Measurements from ENCODE around the gene ZNF580.

ZNF580 gene

GRCh38 chr19:55637534-55637933, 3.3 kb upstream of the ZNF580 start:
- Histone ChIP-seq H3K9ac (ENCODE audit: low read length) (no peak overlapping the region), H3K27me3 (ENCODE audit: control insufficient read depth, insufficient read depth, low read length) (no peaks in the 10 kb centered on the region), H3K36me3 (ENCODE audit: control insufficient read depth, insufficient read depth, low read length) (no peaks in the 10 kb centered on the region), H3K9me3 (ENCODE audit: control insufficient read depth, low read length) (no peaks in the 10 kb centered on the region), H3K4me3 (ENCODE audit: low read length) (no peak overlapping the region), H3K4me1 (ENCODE audit: control insufficient read depth, insufficient read depth, low read length) (peaks cover 37% of the 10 kb centered on the region)

GRCh38 chr19:55638864-55639359, 1.9 kb upstream of the ZNF580 start:
- peaks cover 46% of the 10 kb centered on the region for H3K4me1 ChIP-seq (ENCODE audit: control insufficient read depth, insufficient read depth, low read length)
- H3K36me3 ChIP-seq (ENCODE audit: control insufficient read depth, insufficient read depth, low read length): no peaks in the 10 kb centered on the region
- no peak overlapping the region for H3K9ac ChIP-seq (ENCODE audit: low read length)
- H3K4me3 ChIP-seq (ENCODE audit: low read length): no peak overlapping the region
- H3K9me3 ChIP-seq (ENCODE audit: control insufficient read depth, low read length): no peaks in the 10 kb centered on the region
- no peaks in the 10 kb centered on the region for H3K27me3 ChIP-seq (ENCODE audit: control insufficient read depth, insufficient read depth, low read length)

- no peaks in the 10 kb centered on the region for H3K9me3 ChIP-seq (ENCODE audit: control insufficient read depth, low read length)
- peak overlapping the region; percentile 78 for H3K9ac ChIP-seq (ENCODE audit: low read length)
- H3K27me3 ChIP-seq (ENCODE audit: control insufficient read depth, insufficient read depth, low read length): no peaks in the 10 kb centered on the region
- peaks cover 55% of the 10 kb centered on the region for H3K4me1 ChIP-seq (ENCODE audit: control insufficient read depth, insufficient read depth, low read length)
- H3K36me3 ChIP-seq (ENCODE audit: control insufficient read depth, insufficient read depth, low read length): no peaks in the 10 kb centered on the region
- H3K4me3 ChIP-seq (ENCODE audit: low read length): peak overlapping the region; percentile 36
Observed at GRCh38 chr19:55640043-55640576, 692 bp upstream of the ZNF580 start.

GRCh38 chr19:55641426-55642152, 787 bp downstream of the ZNF580 start:
- Histone ChIP-seq H3K4me3 (ENCODE audit: low read length) (peak overlapping the region; percentile 36), H3K36me3 (ENCODE audit: control insufficient read depth, insufficient read depth, low read length) (no peaks in the 10 kb centered on the region), H3K27me3 (ENCODE audit: control insufficient read depth, insufficient read depth, low read length) (no peaks in the 10 kb centered on the region), H3K4me1 (ENCODE audit: control insufficient read depth, insufficient read depth, low read length) (peaks cover 41% of the 10 kb centered on the region), H3K9ac (ENCODE audit: low read length) (peak overlapping the region; percentile 78), H3K9me3 (ENCODE audit: control insufficient read depth, low read length) (no peaks in the 10 kb centered on the region)

GRCh38 chr19:55642153-55643002, 1.6 kb downstream of the ZNF580 start:
- no peaks in the 10 kb centered on the region for H3K9me3 ChIP-seq (ENCODE audit: control insufficient read depth, low read length)
- no peak overlapping the region for H3K4me3 ChIP-seq (ENCODE audit: low read length)
- no peaks in the 10 kb centered on the region for H3K27me3 ChIP-seq (ENCODE audit: control insufficient read depth, insufficient read depth, low read length)
- no peaks in the 10 kb centered on the region for H3K36me3 ChIP-seq (ENCODE audit: control insufficient read depth, insufficient read depth, low read length)
- H3K9ac ChIP-seq (ENCODE audit: low read length): peak overlapping the region; percentile 50
- H3K4me1 ChIP-seq (ENCODE audit: control insufficient read depth, insufficient read depth, low read length): peaks cover 44% of the 10 kb centered on the region

- Histone ChIP-seq H3K36me3 (ENCODE audit: control insufficient read depth, insufficient read depth, low read length) (no peaks in the 10 kb centered on the region), H3K4me1 (ENCODE audit: control insufficient read depth, insufficient read depth, low read length) (peaks cover 48% of the 10 kb centered on the region), H3K4me3 (ENCODE audit: low read length) (peak within 1 kb of the TSS; percentile 63), H3K27me3 (ENCODE audit: control insufficient read depth, insufficient read depth, low read length) (no peaks in the 10 kb centered on the region), H3K9ac (ENCODE audit: low read length) (peak within 1 kb of the TSS; percentile 78), H3K9me3 (ENCODE audit: control insufficient read depth, low read length) (no peaks in the 10 kb centered on the region)
Observed at GRCh38 chr19:55643003-55643886, 2.4 kb downstream of the ZNF580 start, which contains the start of gene ZNF581. Gene ZNF581, plus strand, starts transcription at chr19:55643649. Its CDS starts 923 bp downstream, at chr19:55644572.

- Histone ChIP-seq H3K9me3 (ENCODE audit: control insufficient read depth, low read length) (no peaks in the 10 kb centered on the region), H3K27me3 (ENCODE audit: control insufficient read depth, insufficient read depth, low read length) (no peaks in the 10 kb centered on the region), H3K4me3 (ENCODE audit: low read length) (peak overlapping the region; percentile 63), H3K36me3 (ENCODE audit: control insufficient read depth, insufficient read depth, low read length) (no peaks in the 10 kb centered on the region), H3K4me1 (ENCODE audit: control insufficient read depth, insufficient read depth, low read length) (peaks cover 54% of the 10 kb centered on the region), H3K9ac (ENCODE audit: low read length) (peak overlapping the region; percentile 78)
Observed at GRCh38 chr19:55643887-55644176, 3.0 kb downstream of the ZNF580 start.

- Histone ChIP-seq H3K9ac (ENCODE audit: low read length) (peak overlapping the region; percentile 78), H3K27me3 (ENCODE audit: control insufficient read depth, insufficient read depth, low read length) (no peaks in the 10 kb centered on the region), H3K36me3 (ENCODE audit: control insufficient read depth, insufficient read depth, low read length) (no peaks in the 10 kb centered on the region), H3K9me3 (ENCODE audit: control insufficient read depth, low read length) (no peaks in the 10 kb centered on the region), H3K4me3 (ENCODE audit: low read length) (peak overlapping the region; percentile 63), H3K4me1 (ENCODE audit: control insufficient read depth, insufficient read depth, low read length) (peaks cover 55% of the 10 kb centered on the region)
Observed at GRCh38 chr19:55644191-55644833, 3.5 kb downstream of the ZNF580 start.

- Histone ChIP-seq H3K27me3 (ENCODE audit: control insufficient read depth, insufficient read depth, low read length) (no peaks in the 10 kb centered on the region), H3K36me3 (ENCODE audit: control insufficient read depth, insufficient read depth, low read length) (no peaks in the 10 kb centered on the region), H3K4me3 (ENCODE audit: low read length) (no peak overlapping the region), H3K9me3 (ENCODE audit: control insufficient read depth, low read length) (no peaks in the 10 kb centered on the region), H3K4me1 (ENCODE audit: control insufficient read depth, insufficient read depth, low read length) (peaks cover 53% of the 10 kb centered on the region), H3K9ac (ENCODE audit: low read length) (no peak overlapping the region)
Observed at GRCh38 chr19:55644842-55645511, 4.2 kb downstream of the ZNF580 start.

GRCh38 chr19:55645512-55645881, 4.7 kb downstream of the ZNF580 start:
- H3K4me3 ChIP-seq (ENCODE audit: low read length): no peak overlapping the region
- no peaks in the 10 kb centered on the region for H3K36me3 ChIP-seq (ENCODE audit: control insufficient read depth, insufficient read depth, low read length)
- H3K9ac ChIP-seq (ENCODE audit: low read length): no peak overlapping the region
- H3K4me1 ChIP-seq (ENCODE audit: control insufficient read depth, insufficient read depth, low read length): peaks cover 48% of the 10 kb centered on the region
- no peaks in the 10 kb centered on the region for H3K27me3 ChIP-seq (ENCODE audit: control insufficient read depth, insufficient read depth, low read length)
- H3K9me3 ChIP-seq (ENCODE audit: control insufficient read depth, low read length): no peaks in the 10 kb centered on the region

Measured in mucosa of stomach (tissue), 1 donor.